HG03457 (cell line): ENCODE data around the gene FIG4.
A peak's percentile ranks its signal among the peaks of the same experiment; 100 is the strongest.
"Not testable (repeated sequence)": the region's sequence is repeated elsewhere in the genome, so short reads cannot be mapped to it uniquely, and the experiment has no call there.

Source experiments
- ATAC-seq: cut with Tn5 transposase; IDR thresholded peaks from one replicate; pipeline ENCODE4 v1.9.1; 2021; ENCODE audit warnings: moderate number of reproducible peaks; ENCODE audit not compliant: unreplicated experiment

The FIG4 gene

DNA sequence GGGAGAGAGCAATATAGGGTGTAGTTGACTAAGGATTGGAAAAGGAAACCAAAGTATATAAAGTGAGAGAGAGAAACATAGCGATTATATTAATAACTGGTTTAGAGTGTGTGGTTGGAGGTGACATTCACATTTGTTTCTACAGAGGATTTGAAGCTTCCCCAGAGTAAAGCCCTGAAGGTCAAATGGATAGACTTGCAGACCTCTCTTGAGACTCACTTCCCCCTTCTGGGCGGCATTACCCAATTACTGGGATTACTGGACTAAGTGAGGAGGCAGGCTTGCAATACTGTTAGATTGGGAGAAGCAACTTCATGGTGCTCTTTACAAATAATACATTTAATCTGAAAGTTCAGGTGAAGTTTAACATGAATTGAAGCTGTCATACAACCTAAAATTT is 10.7 kb downstream of the FIG4 start:
- ATAC-seq: no peak

DNA sequence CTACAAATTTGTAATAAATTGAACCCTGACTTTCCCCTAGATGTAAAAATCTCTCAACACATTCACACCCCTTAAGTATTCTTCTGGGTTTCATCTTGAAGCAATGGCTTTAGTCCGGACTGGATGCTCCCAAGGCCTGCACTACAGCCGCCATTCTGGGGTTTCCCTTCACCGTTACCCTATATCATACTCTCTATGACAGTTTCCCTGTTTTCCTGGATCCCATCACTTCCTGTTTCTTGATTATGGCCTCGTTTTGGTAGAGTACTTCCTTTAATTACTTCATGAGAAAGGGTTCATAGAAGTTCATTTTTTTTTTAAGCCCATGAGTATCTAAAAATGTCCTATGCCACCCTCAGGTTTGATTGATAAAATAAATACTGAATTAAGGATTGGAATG is 11.7 kb downstream of the FIG4 start:
- ATAC-seq: no peak

DNA sequence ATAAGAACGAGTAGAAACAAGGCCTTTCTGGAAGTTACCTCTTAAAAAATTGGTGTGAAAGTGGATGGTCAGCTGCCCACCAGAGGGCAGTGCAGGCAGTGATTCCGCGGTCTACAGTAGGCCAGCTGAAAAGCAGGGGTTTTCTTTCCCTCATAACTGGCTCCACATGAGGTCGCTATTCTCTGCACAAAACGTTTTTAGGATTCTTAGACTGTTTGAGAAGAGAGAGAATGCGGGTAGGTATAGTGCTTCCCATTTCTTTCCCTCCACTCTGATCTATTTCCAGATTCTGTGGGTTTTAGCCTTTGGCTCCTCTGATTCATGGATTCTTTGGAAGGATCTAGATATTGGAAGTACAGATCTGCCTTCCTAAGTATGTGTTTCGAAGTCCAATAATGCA is 14.2 kb downstream of the FIG4 start:
- peak; percentile 81 for ATAC-seq

DNA sequence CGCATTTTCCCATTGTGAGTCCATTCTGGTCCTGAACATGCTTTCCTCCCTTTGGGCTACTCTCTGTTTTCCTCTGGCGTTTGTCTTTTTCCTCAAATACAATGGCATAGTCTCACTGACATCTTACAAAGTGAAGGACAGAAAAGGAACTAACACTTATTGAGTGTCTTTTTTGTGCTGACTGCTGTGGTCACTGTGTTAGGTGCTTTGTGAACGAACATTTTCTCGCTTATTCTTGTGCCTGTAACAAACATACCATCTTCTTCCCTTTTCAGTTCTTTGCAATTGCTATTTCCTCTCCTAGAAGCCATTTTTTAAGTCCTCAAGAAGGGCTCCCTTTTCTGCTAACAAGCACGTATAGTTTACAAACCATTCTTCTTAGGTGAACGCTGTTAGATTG is 15.4 kb downstream of the FIG4 start:
- ATAC-seq: no peak

DNA sequence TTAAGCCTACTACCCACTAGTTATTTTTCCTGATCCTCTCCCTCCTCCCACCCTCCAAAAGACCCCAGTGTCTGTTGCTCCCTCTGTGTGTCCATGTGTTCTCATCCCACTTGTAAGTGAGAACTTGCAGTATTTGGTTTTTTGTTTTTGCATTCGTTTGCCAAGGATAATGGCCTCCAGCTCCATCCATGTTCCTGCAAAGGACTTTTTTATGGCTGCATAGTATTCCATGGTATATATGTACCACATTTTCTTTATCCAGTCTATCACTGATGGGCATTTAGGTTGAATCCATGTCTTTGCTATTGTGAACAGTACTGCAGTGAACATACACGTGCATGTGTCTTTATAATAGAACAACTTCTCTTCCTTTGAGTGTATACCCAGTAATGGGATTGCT is 17.0 kb downstream of the FIG4 start:
- ATAC-seq: not testable (repeated sequence)

DNA sequence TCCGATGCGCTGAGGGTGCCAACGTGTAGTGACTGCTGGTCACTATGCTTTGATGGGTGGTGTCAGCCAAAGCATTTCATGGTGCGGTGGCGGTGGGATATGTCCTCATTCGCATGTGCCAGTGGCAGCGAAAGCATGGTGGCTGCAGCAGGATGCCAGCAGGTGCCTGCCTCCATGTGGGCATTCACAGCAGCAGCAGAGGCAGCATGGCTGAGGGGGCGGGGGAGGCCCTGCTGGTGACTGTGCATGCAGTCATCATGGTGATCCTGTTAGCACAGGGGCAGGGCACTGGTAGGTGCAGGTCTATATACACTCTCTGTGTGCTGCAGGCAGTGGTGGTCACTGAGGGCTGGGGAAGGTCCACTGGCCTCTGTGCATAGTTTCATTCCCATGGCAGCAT is 22.0 kb downstream of the FIG4 start:
- no peak for ATAC-seq

DNA sequence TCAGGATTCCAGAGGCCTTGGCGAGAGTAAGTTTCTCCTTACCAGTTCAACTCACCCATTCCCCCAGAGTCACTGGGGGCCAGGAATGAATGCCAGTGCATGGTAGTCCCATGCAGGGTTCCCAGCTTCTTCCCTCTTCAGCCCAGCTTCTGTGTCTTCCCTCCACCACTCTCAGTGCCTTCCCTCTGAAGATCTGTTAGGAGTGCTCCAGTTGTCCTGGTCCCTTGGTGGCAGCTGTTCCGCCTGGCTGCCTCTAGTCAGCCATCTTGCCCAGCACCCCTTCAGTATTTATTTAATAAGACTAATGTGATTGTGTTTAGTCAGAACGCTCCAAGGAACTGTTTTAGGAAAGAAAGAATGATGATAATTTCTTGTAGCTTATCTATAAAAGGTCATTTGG is 23.1 kb downstream of the FIG4 start:
- ATAC-seq: no peak

DNA sequence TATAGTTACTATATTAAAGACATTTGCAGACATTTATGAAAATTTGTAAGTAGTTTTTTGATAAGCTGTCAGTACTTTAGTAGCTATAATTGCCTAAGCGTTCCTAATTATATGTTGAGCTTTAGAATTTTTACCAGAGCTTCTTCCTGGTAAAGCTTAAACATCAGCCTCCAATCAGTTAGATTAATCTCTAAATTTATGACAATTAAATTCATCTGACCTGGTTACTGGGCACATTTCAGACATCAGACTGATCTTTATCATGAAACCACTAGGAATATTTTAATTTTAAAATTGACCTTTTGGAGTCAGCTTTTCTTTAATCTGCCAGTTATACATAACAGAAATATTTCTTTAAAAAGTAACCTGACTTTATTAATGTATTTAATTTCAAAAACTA is 23.5 kb downstream of the FIG4 start:
- no peak for ATAC-seq

DNA sequence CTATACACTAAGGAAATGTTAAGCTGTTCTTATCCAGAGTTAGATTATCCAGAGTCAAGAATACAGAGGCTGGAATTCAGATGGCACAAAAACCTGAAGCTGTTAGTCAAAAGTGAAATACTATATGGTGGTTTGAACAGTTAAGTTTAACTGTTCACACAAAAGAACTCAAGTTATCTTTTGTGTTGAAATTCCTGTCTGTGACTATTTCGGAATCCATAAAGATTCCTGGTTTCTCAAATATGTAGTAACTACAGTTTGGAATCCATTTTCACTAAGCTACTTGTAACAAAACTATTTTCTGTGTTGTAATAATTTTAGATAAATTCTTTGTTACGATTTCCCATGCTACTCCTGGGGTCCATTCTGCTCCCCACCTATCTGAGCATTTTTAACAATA is 24.5 kb downstream of the FIG4 start:
- ATAC-seq: no peak

DNA sequence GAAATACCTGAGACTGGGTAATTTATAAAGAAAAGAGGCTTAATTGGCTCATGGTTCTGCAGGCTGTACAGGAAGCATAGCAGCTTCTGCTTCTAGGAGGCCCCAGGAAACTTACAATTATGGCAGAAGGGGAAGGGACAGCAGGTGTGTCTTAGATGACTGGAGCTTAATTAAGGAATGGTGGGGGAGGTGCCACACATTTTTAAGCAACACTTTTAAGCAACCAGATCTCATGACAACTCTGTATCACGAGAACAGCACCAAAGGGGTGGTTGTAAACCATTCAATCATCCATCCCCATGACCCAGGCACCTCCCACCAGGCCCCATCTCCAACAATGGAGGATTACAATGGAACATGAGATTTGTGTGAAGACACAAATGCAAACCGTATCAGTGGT is 26.9 kb downstream of the FIG4 start:
- no peak for ATAC-seq

DNA sequence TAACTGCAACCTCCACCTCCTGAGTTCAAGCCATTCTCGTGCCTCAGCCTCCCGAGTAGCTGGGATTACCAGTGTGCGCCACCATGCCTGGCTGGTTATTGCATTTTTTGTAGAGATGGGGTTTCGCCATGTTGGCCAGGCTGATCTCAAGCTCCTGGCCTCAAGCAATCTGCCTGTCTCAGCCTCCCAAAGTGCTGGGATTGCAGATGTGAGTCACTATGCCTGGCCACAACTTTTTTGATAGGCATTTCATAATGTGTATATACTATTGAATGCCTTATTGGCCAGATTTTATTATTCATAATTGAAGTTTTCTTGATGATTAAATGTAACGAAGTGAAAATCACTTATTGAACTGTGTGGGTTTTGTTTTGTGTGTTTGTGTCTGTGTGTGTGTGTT is 27.9 kb downstream of the FIG4 start:
- ATAC-seq: no peak

DNA sequence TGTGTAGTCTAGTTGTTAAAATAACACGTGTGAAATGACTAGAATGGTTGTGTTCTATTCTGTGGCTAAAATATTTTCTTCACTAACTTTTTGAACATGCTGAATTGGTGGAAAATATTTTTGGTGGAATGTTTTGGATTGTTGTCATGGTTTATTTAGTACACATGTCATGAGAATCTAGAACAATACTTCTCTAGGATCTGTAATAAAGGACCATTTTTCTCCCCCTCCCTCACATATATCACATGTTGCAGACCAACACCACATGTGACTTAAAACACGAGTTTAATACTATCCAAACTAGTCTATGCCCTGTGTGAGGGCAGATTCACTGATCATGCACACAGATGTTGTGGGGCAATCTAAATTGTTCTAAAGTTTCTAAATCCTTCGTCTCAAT is 29.2 kb downstream of the FIG4 start:
- no peak for ATAC-seq

DNA sequence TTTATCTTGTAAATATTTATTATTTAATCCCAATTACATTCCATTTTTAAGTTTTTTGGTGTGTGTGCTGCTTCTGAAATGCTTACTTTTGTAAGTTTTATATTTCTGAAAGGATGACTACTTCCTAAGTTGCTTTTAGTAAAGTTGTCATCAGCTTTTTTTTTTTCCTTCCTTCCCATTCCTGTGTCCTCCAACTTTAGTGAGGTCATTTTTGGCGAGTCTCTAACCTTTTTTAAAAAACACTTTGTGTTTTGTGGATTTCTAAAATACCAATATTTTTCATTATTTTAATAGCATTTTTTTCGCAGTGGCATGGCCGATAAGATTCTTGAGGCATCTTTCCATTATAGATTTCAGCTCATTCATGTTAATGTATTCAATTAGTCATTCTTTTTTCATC is 30.9 kb downstream of the FIG4 start:
- ATAC-seq: no peak

DNA sequence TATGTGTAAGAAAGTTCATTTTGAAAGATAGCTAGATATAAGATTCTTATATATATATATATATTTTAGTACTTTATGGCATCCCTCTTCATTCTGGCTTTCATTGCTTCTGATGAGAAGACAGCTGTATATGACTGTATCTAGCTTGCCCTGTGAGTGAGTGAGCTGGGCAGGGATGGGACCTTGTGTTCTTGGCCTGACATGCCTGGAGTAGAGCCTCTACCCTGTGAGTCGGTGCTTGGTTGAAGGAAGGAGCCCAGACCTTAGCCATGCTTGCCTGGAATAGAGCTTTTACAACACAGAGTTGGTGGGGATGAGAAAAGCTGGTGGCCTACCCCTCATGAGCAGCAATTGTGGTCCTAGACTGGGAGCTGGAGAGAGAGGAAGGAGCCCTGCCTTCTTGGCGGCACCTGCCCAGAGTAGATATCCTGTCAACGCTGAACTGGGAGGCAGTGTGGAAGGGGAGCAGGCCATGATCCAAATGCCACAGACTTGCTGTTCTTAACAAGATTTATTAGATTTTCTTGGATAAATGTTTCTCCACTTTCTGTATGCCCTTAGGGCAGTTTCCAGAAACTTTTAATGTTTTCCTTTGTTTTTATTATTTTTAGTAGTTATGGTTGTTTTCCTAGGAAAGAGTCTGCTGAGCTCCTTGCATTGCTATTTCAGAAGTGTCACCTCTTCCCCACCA is 31.6 kb downstream of the FIG4 start:
- ATAC-seq: no peak

DNA sequence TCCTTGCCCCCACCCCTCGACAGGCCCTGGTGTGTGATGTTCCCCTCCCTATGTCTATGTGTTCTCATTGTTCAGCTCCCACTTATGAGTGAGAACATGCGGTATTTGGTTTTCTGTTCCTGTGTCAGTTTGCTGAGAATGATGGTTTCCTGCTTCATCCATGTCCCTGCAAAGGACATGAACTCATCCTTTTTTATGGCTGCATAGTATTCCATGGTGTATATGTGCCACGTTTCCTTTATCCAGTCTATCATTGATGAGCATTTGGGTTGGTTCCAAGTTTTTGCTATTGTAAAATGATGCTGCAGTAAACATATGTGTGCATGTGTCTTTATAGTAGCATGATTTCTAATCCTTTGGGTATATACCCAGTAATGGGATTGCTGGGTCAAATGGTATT is 34.2 kb downstream of the FIG4 start:
- ATAC-seq: not testable (repeated sequence)

DNA sequence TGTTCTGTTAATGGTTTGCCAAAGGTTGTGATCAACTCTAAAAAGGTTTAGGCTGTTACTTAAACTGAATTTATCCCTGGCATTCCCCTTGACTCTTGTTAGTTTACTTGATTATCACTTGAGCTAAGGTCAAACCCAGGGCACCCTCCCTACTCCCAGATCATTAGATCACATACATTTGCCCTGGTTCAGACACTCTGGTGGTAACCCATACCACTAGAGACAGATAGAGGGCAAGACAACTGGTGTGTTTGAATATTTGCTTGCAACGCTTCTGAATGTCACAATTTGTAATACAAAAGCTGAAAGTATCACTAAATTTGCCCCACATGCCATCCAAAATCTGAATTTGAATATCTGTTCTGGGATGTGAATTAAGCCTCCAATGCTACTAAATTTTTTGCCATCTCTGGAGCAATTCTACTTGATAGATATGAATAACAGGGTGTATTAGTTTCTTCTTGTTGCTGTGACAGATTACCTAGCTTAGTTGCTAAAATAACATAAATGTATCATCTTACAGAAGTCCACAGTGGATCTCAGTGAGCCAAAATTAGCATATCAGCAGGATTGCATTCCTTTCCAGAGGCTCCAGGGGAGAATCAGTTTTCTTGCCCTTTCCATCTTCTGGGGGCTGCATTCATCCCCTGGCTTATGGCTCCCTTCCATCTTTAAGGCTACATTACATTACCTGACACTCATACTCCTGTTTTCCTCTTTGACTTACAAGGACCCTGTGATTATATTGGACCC is 45.4 kb downstream of the FIG4 start:
- no peak for ATAC-seq

DNA sequence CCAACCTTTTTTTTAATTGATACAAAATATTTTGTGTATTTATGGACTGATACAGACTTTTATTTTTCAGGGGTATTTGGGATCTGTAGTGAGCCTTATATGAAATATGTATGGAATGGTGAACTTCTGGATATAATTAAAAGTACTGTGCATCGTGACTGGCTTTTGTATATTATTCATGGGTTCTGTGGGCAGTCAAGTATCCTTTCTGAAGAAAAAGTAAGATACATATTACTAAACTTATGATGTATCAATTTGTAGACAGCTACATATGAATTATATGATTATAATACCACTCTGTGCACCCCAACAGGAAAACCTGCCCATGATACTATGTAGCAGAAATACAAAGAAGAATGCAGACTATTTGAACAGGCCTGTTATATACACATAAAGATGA is 47.2 kb downstream of the FIG4 start:
- no peak for ATAC-seq

DNA sequence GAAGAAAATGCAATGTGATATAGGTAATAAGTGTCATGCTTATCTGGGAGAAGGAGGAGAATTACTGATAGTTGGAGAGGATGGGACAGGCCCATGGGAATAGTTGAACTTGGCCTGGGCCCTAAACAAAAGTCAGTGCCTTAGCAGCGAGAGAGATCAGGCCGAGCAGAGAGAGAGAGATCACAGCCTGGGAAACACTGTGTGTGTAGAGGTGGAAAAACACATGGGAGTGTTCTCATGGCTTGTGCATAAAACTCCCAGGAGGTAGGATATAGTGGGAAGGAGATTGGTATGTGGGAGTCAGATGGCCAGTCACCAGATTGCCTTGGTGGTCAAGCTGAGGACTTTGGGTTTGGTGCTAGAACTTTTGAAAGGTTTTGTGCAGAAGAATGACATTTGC is 47.6 kb downstream of the FIG4 start:
- ATAC-seq: no peak

DNA sequence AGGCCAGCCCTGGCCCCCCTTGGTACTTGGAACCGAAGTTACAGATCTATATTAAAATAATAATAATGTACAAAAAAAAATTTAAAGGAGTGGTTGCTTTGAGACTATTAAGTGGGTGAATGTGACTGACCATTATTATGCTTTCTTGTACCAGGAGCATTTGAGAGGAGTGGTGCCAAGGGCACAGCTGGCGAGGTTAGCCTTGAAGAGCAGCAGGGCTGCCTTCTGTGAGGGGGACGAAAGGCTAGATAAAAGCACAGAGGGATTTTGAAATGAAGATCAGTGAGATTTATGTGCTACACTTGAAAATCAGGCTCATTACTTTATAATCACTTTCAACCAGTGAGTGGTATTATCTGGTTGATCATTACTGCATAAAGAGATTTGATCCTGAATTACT is 48.6 kb downstream of the FIG4 start:
- ATAC-seq: no peak

DNA sequence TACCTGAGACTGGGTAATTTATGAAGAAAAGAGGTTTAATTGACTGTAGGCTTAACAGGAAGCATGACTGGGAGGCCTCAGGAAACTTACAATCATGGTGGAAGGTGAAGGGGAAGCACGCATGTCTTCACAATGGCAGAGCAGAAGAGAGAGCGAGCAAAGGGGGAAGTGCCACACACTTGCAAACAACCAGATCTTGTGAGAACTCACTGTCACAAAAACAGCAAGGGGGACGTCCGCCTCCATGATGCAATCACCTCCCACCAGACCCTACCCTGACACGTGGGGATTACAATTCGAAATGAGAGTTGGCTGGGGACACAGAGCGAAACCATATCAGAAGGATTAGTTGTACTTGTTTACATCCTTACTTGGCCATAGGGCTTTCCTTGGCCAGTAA is 49.7 kb downstream of the FIG4 start:
- no peak for ATAC-seq

DNA sequence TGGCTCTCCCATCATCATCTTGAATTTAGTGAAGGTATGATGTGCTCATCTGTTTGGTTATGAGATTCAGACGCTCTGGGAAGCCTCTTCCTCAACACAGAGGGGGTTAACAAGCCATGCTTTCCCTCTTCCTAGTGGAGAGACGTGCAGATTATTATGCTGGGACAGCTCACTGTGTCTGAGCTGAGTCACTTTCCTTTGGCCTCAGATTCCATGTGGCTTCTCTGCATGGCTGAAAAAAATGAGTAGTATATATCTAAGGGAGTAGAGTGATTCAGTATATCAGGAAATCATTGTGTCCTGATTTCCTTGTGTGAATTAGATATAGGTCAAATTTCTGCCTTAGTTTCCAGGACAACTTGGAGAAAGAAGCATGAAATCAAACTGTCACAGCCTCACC is 52.6 kb downstream of the FIG4 start:
- no peak for ATAC-seq

DNA sequence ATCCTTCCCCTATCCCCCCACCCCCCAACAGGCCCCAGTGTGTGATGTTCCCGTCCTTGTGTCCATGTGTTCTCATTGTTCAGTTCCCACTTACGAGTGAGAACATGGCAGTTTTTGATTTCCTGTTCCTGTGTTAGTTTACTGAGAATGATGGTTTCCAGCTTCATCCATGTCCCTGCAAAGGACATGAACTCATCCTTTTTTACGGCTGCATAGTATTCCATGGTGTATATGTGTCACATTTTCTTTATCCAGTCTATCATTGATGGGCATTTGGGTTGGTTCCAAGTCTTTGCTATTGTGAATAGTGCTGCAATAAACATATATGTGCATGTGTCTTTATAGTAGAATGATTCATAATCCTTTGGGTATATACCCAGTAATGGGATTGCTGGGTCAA is 53.7 kb downstream of the FIG4 start:
- not testable (repeated sequence) for ATAC-seq

DNA sequence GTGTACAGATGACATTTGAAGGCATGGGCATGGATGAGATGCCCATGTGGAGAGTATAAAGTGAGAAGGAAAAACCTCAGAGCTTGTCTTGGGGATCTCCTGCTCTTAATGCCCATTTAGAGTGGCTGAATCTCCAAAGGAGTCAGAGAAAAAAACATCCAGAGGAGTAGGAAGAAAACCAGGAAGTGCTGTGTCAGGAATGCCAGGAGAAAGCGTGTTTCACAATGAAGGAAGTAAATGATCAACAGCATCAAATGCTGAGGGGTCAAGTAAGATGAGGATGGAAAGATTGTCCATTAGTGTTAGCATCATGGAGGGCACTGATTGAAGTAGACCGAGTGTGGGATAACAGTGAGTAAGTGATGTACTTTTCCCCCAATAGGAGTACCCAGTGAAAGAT is 56.1 kb downstream of the FIG4 start:
- no peak for ATAC-seq
